CD8-positive, alpha-beta memory T cell (primary cell): ENCODE measurements around the gene AMOT. TPM values are rescaled to one million over a fixed set of nuclear protein-coding genes. Genes with fewer than 3 reads are reported as not detected.

Experiments used
- CTCF ChIA-PET: fragments of 350-600 bp; sonication (Branson Sonifier 250); formaldehyde crosslinking; loops from one replicate; lab custom pipeline; 2021; ENCODE audit warnings: antibody characterized with exemption; lab: Charles Lee
- POLR2A ChIA-PET: fragments of 350-600 bp; sonication (Branson Sonifier 250); formaldehyde crosslinking; loops from one replicate; lab custom pipeline; 2021; ENCODE audit warnings: antibody characterized with exemption; lab: Charles Lee
- DNase-seq, 5 donors: peaks; one replicate each; pipeline versions ENCODE4 v3.0.0 to v3.0.0-alpha.2; 2020 to 2022; ENCODE audit warnings: mixed read lengths in 1 of 5
- H3K27ac ChIP-seq: one replicate; pipeline ENCODE4 v1.7.0; 2013; ENCODE audit warnings: low read depth, mild to moderate bottlenecking, low read length, moderate library complexity
- H3K27me3 ChIP-seq: 2 replicates; pipeline ENCODE4 v1.7.0; 2013; ENCODE audit warnings: low read length, mild to moderate bottlenecking; ENCODE audit not compliant: insufficient read depth, poor library complexity, severe bottlenecking
- H3K36me3 ChIP-seq: 2 replicates; pipeline ENCODE4 v1.7.0; 2013; ENCODE audit warnings: mild to moderate bottlenecking, low read length, moderate library complexity; ENCODE audit not compliant: insufficient read depth
- H3K4me1 ChIP-seq: 2 replicates; pipeline ENCODE4 v1.7.0; 2013; ENCODE audit warnings: mild to moderate bottlenecking, low read length, moderate library complexity; ENCODE audit not compliant: insufficient read depth
- H3K4me3 ChIP-seq: 2 replicates; pipeline ENCODE4 v1.7.0; 2013; ENCODE audit warnings: mild to moderate bottlenecking, low read length
- H3K9me3 ChIP-seq: 2 replicates; pipeline ENCODE4 v1.7.0; 2013; ENCODE audit warnings: mild to moderate bottlenecking, low read length
- H3K27ac Mint-ChIP-seq, 8 donors: one replicate each; pipeline ENCODE4 v1.8.0; 2020 to 2021; ENCODE audit warnings: mixed read lengths in 8 of 8, mild to moderate bottlenecking in 6 of 8, inconsistent platforms in 3 of 8, moderate library complexity in 3 of 8
- H3K27me3 Mint-ChIP-seq, 2 donors: one replicate each; pipeline ENCODE4 v1.8.0; 2020 to 2021; ENCODE audit warnings: mixed read lengths in 2 of 2, mild to moderate bottlenecking in 1 of 2, moderate library complexity in 1 of 2
- H3K36me3 Mint-ChIP-seq, 3 donors: one replicate each; pipeline ENCODE4 v1.8.0; 2020 to 2021; ENCODE audit warnings: mixed read lengths in 3 of 3, inconsistent platforms in 1 of 3, mild to moderate bottlenecking in 1 of 3
- H3K4me1 Mint-ChIP-seq, 3 donors: one replicate each; pipeline ENCODE4 v1.8.0; 2020 to 2021; ENCODE audit warnings: mixed read lengths in 3 of 3, inconsistent platforms in 1 of 3, mild to moderate bottlenecking in 1 of 3
- H3K4me3 Mint-ChIP-seq, 7 donors: one replicate each; pipeline ENCODE4 v1.8.0; 2020 to 2021; ENCODE audit warnings: mixed read lengths in 7 of 7, mild to moderate bottlenecking in 6 of 7, moderate library complexity in 4 of 7, inconsistent platforms in 2 of 7
- H3K9me3 Mint-ChIP-seq, 5 donors: one replicate each; pipeline ENCODE4 v1.8.0; 2020 to 2022; ENCODE audit warnings: mixed read lengths in 5 of 5, mild to moderate bottlenecking in 3 of 5, moderate library complexity in 2 of 5, inconsistent platforms in 1 of 5
- polyA plus RNA-seq: library from polyadenylated mRNA; unstranded; fragments of 300-500 nt; fragmentation: Illumina TruSeq; gene quantifications from one replicate; pipeline ENCODE4 v1.2.3, GENCODE V29; 2021
- total RNA-seq, 2 experiments: library from RNA; stranded (reverse); gene quantifications; one replicate each; pipeline ENCODE4 v1.2.3, GENCODE V29; 2021

AMOT gene
- total and polyA plus RNA-seq, 3 experiments from 2014 or later = 1.4 to 3.2 (median 1.5) TPM

DNA sequence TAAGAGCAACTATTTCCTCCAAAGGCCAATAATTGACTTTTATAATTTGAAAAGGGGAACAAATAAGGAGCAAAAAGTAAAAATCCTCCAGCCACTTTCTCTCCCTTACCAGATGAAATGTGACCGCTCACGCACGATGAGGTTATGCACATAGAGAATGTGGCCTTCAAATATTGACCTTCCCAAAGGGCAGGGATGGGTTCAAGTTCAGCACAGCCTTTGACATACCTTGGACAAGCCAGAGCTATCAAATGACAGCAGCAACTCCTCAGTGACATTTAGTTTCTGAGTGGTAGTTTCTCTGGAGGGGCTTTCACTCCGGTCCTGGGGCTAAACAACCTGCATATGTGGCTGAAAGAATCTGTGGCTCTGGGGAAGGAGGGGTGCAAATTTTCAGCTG, 50.7 kb downstream of the AMOT start:
- Histone ChIP-seq H3K36me3 (no peaks in the 10 kb centered on the region), H3K4me1 (no peaks in the 10 kb centered on the region), H3K27me3 (no peaks in the 10 kb centered on the region), H3K27ac (no peak overlapping the region), H3K9me3 (no peaks in the 10 kb centered on the region), H3K4me3 (no peak overlapping the region)
- Mint-ChIP-seq H3K9me3 (no peaks in the 10 kb centered on the region), H3K27ac (peak overlapping the region in 1 of 8 donors; percentile 24), H3K4me1 (no peaks in the 10 kb centered on the region), H3K4me3 (no peak overlapping the region), H3K36me3 (peaks cover 0 to 11% (median 3%) of the 10 kb centered on the region in 3 donors), H3K27me3 (peaks cover 0 to 1% of the 10 kb centered on the region in 2 donors)
- ChIA-PET CTCF (no interaction called here), POLR2A (no interaction called here)
- DNase-seq = no peak

DNA sequence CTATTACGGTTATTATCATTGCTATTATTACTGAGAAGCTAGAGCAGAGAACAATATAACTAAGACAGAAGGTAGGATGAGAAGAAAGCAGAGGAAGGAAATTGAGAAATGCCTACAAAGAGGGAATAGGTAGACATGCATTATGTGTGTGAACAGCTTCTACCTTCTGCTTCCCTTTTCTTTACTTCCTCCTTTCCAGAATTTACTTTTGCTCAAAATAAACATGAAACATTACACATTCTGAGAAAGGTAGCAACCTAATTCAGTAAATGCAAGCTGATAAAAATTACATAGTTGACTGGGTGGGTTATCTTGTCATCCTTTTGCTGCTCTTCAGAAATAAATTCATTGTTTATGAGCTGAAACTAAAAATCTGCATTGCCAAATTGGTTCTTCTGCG, 54.6 kb downstream of the AMOT start:
- DNase-seq = no peak
- peaks cover 0 to 15% (median 3%) of the 10 kb centered on the region in 3 donors for H3K36me3 Mint-ChIP-seq
- Histone ChIP-seq H3K27me3 (no peaks in the 10 kb centered on the region), H3K27ac (no peak overlapping the region), H3K4me3 (no peak overlapping the region), H3K36me3 (no peaks in the 10 kb centered on the region), H3K9me3 (no peaks in the 10 kb centered on the region), H3K4me1 (no peaks in the 10 kb centered on the region)
- peaks cover 0 to 1% of the 10 kb centered on the region in 2 donors for H3K27me3 Mint-ChIP-seq
- H3K9me3 Mint-ChIP-seq = no peaks in the 10 kb centered on the region
- ChIA-PET POLR2A (interaction anchor here (0.5 kb wide), 1 partner anchor 143 kb away, joined by 5 read pairs; no protein-coding TSS in a partner anchor), CTCF (no interaction called here)
- no peaks in the 10 kb centered on the region for H3K4me1 Mint-ChIP-seq
- no peak overlapping the region for H3K4me3 Mint-ChIP-seq
- no peak overlapping the region for H3K27ac Mint-ChIP-seq

DNA sequence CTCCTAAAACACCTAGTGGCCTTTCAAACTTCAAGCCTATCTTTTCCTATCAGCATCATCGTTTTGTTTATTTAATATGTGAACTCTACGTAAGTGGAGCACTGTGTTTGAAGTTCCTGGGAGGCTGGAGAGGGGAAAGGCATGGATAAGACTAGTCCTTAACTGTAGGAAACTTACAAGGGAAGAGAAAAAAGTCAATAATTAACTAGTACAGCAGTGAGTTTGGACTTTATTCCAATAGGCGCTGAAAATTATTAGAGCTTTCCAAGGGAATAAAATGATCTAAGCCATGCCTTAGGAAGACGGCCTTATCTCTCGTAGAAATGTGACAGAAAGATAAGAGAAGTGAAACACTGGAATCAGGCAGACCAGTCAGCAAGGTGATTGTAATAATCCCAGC, 55.3 kb downstream of the AMOT start:
- H3K9me3 ChIP-seq = no peaks in the 10 kb centered on the region
- Mint-ChIP-seq H3K27ac (no peak overlapping the region), H3K9me3 (no peaks in the 10 kb centered on the region), H3K4me1 (no peaks in the 10 kb centered on the region), H3K4me3 (no peak overlapping the region), H3K36me3 (peaks cover 0 to 21% (median 3%) of the 10 kb centered on the region in 3 donors), H3K27me3 (peaks cover 0 to 1% of the 10 kb centered on the region in 2 donors)
- DNase-seq = no peak
- H3K36me3 ChIP-seq = no peaks in the 10 kb centered on the region
- ChIA-PET POLR2A (no interaction called here), CTCF (no interaction called here)
- H3K4me1 ChIP-seq = no peaks in the 10 kb centered on the region
- no peak overlapping the region for H3K27ac ChIP-seq
- no peaks in the 10 kb centered on the region for H3K27me3 ChIP-seq
- H3K4me3 ChIP-seq = no peak overlapping the region

DNA sequence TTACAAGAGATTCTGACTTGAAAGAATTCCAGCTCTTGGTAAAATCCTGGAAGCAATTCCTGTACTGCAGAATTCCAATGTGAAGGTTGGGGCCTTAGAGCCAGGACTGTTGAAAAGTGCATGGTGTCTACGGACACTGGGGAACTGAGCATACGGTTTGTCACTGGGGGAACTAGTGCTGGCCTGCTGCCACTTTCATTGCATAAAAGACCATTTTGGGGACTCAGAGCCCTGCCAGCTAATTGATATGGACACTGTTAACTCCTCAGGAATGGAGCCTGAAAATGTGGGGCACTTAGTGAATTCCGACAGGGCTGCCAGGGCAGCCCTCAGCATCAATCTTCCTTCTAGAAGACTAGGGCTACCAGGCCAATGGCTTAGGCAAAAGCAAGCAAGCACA, 55.9 kb downstream of the AMOT start:
- Histone ChIP-seq H3K4me1 (no peaks in the 10 kb centered on the region), H3K9me3 (no peaks in the 10 kb centered on the region), H3K27me3 (no peaks in the 10 kb centered on the region), H3K4me3 (no peak overlapping the region), H3K36me3 (no peaks in the 10 kb centered on the region), H3K27ac (no peak overlapping the region)
- no peak overlapping the region for H3K27ac Mint-ChIP-seq
- no peaks in the 10 kb centered on the region for H3K4me1 Mint-ChIP-seq
- ChIA-PET CTCF (no interaction called here), POLR2A (no interaction called here)
- H3K4me3 Mint-ChIP-seq = no peak overlapping the region
- H3K9me3 Mint-ChIP-seq = no peaks in the 10 kb centered on the region
- DNase-seq = no peak
- H3K27me3 Mint-ChIP-seq = peaks cover 0 to 1% of the 10 kb centered on the region in 2 donors
- H3K36me3 Mint-ChIP-seq = peaks cover 0 to 22% (median 3%) of the 10 kb centered on the region in 3 donors

DNA sequence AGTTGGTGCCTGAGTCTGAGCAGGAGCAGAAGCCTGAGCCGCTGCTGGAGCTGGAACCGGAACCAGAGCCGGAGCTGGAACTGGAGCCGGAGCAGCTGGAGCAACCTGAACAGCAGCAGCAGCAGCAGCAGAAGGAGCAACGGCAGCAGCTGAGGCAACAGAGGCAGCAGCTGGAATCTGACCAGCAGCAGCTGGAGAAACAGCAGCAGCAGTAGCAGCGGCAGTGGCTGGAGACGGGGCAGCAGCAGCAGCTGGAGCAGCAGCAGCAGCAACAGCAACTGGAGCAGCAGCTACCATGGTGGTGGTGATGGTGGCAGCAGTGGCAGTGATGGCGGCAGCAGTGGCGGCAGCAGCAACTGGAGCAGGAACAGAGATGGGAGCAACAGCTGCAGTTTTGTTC, 61.5 kb downstream of the AMOT start:
- peak overlapping the region in 1 of 8 donors; percentile 22 for H3K27ac Mint-ChIP-seq
- POLR2A ChIA-PET = no interaction called here

DNA sequence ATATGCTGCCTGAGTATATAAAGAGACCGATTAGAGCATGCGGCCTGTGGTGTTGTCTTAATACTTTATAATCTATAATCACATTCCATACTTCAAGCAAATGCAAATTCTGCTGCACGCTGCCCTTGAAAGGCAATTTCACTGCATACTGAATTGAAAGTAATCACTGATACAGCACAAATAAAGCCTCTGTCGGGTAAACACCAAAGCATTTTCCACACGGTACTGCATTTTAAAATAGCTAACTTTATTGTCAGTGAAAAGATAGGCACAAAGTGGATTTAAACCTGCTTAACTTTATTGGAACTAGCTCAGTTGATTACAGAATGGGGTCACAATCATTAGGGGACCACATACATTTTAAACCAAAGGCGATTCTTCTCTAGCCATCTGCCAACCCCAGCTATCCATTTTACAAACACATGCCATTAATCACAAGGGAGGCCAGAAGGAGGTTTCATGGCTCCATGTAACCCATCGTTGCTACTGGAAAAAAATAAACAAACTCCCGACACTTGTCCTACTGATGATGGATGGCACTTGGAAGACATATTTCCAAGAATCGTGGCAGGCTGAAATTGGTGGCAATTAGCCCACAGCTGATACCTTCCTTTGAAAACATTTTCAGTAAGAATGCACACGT, 65.9 kb downstream of the AMOT start:
- no peak for DNase-seq
- no peaks in the 10 kb centered on the region for H3K4me1 Mint-ChIP-seq
- Histone ChIP-seq H3K36me3 (no peaks in the 10 kb centered on the region), H3K4me3 (no peak overlapping the region), H3K27me3 (no peaks in the 10 kb centered on the region), H3K9me3 (no peaks in the 10 kb centered on the region), H3K27ac (no peak overlapping the region), H3K4me1 (no peaks in the 10 kb centered on the region)
- peaks cover 0 to 1% of the 10 kb centered on the region in 2 donors for H3K27me3 Mint-ChIP-seq
- CTCF ChIA-PET = no interaction called here
- POLR2A ChIA-PET = no interaction called here
- no peak overlapping the region for H3K27ac Mint-ChIP-seq
- no peaks in the 10 kb centered on the region for H3K9me3 Mint-ChIP-seq
- H3K36me3 Mint-ChIP-seq = peaks cover 0 to 13% (median 2%) of the 10 kb centered on the region in 3 donors
- H3K4me3 Mint-ChIP-seq = no peak overlapping the region

More for the DNA sequence above, 61.5 kb downstream of the AMOT start:
- H3K27ac ChIP-seq = no peak overlapping the region
- DNase-seq = no peak
- H3K9me3 ChIP-seq = no peaks in the 10 kb centered on the region
- peaks cover 0 to 34% (median 6%) of the 10 kb centered on the region in 3 donors for H3K36me3 Mint-ChIP-seq
- peaks cover 0 to 1% of the 10 kb centered on the region in 2 donors for H3K27me3 Mint-ChIP-seq
- H3K4me3 ChIP-seq = no peak overlapping the region
- H3K36me3 ChIP-seq = no peaks in the 10 kb centered on the region
- H3K9me3 Mint-ChIP-seq = no peaks in the 10 kb centered on the region
- H3K27me3 ChIP-seq = no peaks in the 10 kb centered on the region
- no peak overlapping the region for H3K4me3 Mint-ChIP-seq
- CTCF ChIA-PET = no interaction called here
- no peaks in the 10 kb centered on the region for H3K4me1 Mint-ChIP-seq
- H3K4me1 ChIP-seq = no peaks in the 10 kb centered on the region

DNA sequence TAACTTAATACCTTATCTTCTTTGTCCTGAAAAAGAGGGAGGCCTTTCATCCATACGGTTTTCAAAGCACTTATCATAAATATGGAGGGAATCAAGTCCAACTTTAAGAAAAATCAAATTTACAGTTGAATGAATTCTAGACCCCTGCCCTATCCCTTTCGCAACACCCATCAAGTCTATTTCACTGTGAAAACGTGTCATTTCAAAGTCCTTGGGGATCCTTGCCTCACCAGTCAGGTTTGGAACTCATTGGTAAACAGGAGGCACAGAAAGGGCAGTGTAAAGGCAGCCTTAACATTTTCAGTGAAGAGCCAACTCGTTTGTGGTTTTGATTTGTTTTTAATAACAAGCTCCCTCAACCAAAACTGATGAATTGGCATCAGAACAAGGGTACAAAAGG, 66.5 kb downstream of the AMOT start:
- POLR2A ChIA-PET = no interaction called here
- H3K27me3 ChIP-seq = no peaks in the 10 kb centered on the region
- no peak overlapping the region for H3K27ac ChIP-seq
- no peaks in the 10 kb centered on the region for H3K4me1 Mint-ChIP-seq
- no peaks in the 10 kb centered on the region for H3K36me3 ChIP-seq
- peaks cover 0 to 10% (median 2%) of the 10 kb centered on the region in 3 donors for H3K36me3 Mint-ChIP-seq
- CTCF ChIA-PET = no interaction called here
- no peaks in the 10 kb centered on the region for H3K9me3 Mint-ChIP-seq
- H3K4me3 ChIP-seq = no peak overlapping the region
- H3K4me1 ChIP-seq = no peaks in the 10 kb centered on the region
- no peak overlapping the region for H3K4me3 Mint-ChIP-seq
- H3K27me3 Mint-ChIP-seq = peaks cover 0 to 3% of the 10 kb centered on the region in 2 donors
- H3K27ac Mint-ChIP-seq = peak overlapping the region in 1 of 8 donors; percentile 30
- no peaks in the 10 kb centered on the region for H3K9me3 ChIP-seq
- DNase-seq = no peak

DNA sequence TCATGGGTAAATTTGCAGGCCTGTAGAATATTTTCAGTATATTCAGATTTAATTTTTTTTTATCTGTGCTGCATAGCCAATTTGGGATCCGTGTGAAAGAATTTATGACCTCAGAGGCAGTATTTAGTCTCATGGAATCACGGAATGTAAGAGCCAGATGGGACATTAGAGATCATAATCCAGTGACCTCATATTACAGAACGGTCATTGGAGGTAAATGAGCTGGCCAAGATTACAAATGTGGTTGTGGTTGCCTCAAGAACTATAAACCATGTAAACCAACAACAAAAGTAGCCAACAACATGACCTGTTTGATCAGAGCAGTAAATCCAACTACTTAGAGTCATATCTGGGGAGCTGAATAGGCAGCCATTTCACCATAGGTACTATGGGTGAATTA, 71.6 kb downstream of the AMOT start:
- Mint-ChIP-seq H3K4me1 (no peaks in the 10 kb centered on the region), H3K27me3 (peaks cover 4% of the 10 kb centered on the region in 2 donors), H3K27ac (no peak overlapping the region), H3K9me3 (no peaks in the 10 kb centered on the region), H3K4me3 (no peak overlapping the region), H3K36me3 (no peaks in the 10 kb centered on the region)
- no peak for DNase-seq
- Histone ChIP-seq H3K27me3 (no peaks in the 10 kb centered on the region), H3K27ac (no peak overlapping the region), H3K36me3 (no peaks in the 10 kb centered on the region), H3K9me3 (no peaks in the 10 kb centered on the region), H3K4me3 (no peak overlapping the region), H3K4me1 (no peaks in the 10 kb centered on the region)
- CTCF ChIA-PET = no interaction called here
- POLR2A ChIA-PET = no interaction called here
